ENCODE measurements around the gene C5AR2. TPM values are rescaled to one million over a fixed set of nuclear protein-coding genes. Genes with fewer than 3 reads are reported as not detected.

C5AR2 gene
- total RNA-seq, 2 donors from 2014 or later, result 0.70 to 1.4 TPM

GRCh38 chr19:47312366-47313006, 19.5 kb upstream of the C5AR2 start:
- no peak for DNase-seq
- no peak for ATAC-seq
- H3K4me1 Mint-ChIP-seq, result peaks cover 2% of the 10 kb centered on the region
- no peaks in the 10 kb centered on the region for H3K9me3 ChIP-seq (ENCODE audit: control insufficient read depth, low read length, poor library complexity, severe bottlenecking)
- peaks cover 30% of the 10 kb centered on the region for H3K27me3 Mint-ChIP-seq
- no peak overlapping the region for H3K4me3 Mint-ChIP-seq
- H3K36me3 Mint-ChIP-seq (ENCODE audit: low read depth), result no peaks in the 10 kb centered on the region
- peak overlapping the region; percentile 45 for H3K27ac Mint-ChIP-seq

GRCh38 chr19:47313754-47314295, 18.1 kb upstream of the C5AR2 start:
- Mint-ChIP-seq H3K36me3 (ENCODE audit: low read depth) (no peaks in the 10 kb centered on the region), H3K4me1 (peaks cover 2% of the 10 kb centered on the region), H3K4me3 (no peak overlapping the region), H3K27ac (no peak overlapping the region), H3K27me3 (peaks cover 30% of the 10 kb centered on the region)
- no peak for ATAC-seq
- no peak for DNase-seq
- H3K9me3 ChIP-seq (ENCODE audit: control insufficient read depth, low read length, poor library complexity, severe bottlenecking), result no peaks in the 10 kb centered on the region

GRCh38 chr19:47315125-47315821, 16.7 kb upstream of the C5AR2 start:
- no peaks in the 10 kb centered on the region for H3K9me3 ChIP-seq (ENCODE audit: control insufficient read depth, low read length, poor library complexity, severe bottlenecking)
- H3K27me3 Mint-ChIP-seq, result peaks cover 32% of the 10 kb centered on the region
- peaks cover 2% of the 10 kb centered on the region for H3K4me1 Mint-ChIP-seq
- peak; percentile 54 for ATAC-seq
- H3K36me3 Mint-ChIP-seq (ENCODE audit: low read depth), result no peaks in the 10 kb centered on the region
- DNase-seq, result no peak
- peak overlapping the region; percentile 45 for H3K4me3 Mint-ChIP-seq
- H3K27ac Mint-ChIP-seq, result peak overlapping the region; percentile 5

DNA sequence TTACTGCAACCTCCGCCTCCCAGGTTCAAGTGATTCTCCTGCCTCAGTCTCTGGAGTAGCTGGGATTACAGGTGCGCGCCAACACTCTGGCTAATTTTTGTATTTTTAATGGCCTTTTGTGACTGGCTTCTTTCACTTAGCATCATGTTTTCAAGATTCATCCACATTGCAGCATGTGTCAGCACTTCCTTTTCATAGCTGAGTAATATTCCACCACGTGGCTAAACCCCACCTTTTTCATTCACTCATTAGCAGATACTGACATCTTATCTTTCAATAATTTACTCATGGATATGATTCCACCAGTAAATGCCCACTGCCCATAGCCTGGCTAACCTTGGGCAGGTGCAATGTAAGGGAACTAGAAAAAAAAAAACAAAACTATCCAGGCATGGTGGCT, 15.5 kb upstream of the C5AR2 start:
- H3K4me1 Mint-ChIP-seq, result peaks cover 2% of the 10 kb centered on the region
- H3K27ac Mint-ChIP-seq, result no peak overlapping the region
- DNase-seq (no peak), ATAC-seq (no peak)
- no peak overlapping the region for H3K4me3 Mint-ChIP-seq
- H3K27me3 Mint-ChIP-seq, result peaks cover 31% of the 10 kb centered on the region
- H3K36me3 Mint-ChIP-seq (ENCODE audit: low read depth), result no peaks in the 10 kb centered on the region
- no peaks in the 10 kb centered on the region for H3K9me3 ChIP-seq (ENCODE audit: control insufficient read depth, low read length, poor library complexity, severe bottlenecking)

DNA sequence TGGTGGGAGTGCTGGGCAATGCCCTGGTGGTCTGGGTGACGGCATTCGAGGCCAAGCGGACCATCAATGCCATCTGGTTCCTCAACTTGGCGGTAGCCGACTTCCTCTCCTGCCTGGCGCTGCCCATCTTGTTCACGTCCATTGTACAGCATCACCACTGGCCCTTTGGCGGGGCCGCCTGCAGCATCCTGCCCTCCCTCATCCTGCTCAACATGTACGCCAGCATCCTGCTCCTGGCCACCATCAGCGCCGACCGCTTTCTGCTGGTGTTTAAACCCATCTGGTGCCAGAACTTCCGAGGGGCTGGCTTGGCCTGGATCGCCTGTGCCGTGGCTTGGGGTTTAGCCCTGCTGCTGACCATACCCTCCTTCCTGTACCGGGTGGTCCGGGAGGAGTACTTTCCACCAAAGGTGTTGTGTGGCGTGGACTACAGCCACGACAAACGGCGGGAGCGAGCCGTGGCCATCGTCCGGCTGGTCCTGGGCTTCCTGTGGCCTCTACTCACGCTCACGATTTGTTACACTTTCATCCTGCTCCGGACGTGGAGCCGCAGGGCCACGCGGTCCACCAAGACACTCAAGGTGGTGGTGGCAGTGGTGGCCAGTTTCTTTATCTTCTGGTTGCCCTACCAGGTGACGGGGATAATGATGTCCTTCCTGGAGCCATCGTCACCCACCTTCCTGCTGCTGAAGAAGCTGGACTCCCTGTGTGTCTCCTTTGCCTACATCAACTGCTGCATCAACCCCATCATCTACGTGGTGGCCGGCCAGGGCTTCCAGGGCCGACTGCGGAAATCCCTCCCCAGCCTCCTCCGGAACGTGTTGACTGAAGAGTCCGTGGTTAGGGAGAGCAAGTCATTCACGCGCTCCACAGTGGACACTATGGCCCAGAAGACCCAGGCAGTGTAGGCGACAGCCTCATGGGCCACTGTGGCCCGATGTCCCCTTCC, 11.8 kb upstream of the C5AR2 start:
- no peaks in the 10 kb centered on the region for H3K36me3 Mint-ChIP-seq (ENCODE audit: low read depth)
- DNase-seq (no peak), ATAC-seq (no peak)
- H3K4me3 Mint-ChIP-seq, result no peak overlapping the region
- peaks cover 29% of the 10 kb centered on the region for H3K27me3 Mint-ChIP-seq
- H3K4me1 Mint-ChIP-seq, result peaks cover 4% of the 10 kb centered on the region
- H3K27ac Mint-ChIP-seq, result no peak overlapping the region
- no peaks in the 10 kb centered on the region for H3K9me3 ChIP-seq (ENCODE audit: control insufficient read depth, low read length, poor library complexity, severe bottlenecking)

DNA sequence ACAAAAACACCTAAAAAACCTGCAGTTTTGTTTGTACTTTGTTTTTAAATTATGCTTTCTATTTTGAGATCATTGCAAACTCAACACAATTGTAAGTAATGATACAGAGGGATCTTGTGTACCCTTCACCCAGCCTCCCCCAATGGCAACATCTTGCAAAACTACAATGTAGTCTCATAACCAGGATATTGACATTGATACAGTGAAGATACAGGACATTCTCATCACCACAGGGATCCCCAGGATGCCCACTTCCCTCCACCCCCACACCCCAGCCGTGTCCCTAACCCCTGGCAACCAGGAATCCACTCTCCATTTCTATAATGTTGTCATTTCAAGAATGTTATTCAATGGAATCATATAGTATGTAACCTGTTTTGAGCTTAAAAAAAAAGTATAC, 10.3 kb upstream of the C5AR2 start:
- no peak overlapping the region for H3K27ac Mint-ChIP-seq
- no peak overlapping the region for H3K4me3 Mint-ChIP-seq
- ATAC-seq (no peak), DNase-seq (no peak)
- peaks cover 22% of the 10 kb centered on the region for H3K27me3 Mint-ChIP-seq
- H3K36me3 Mint-ChIP-seq (ENCODE audit: low read depth), result no peaks in the 10 kb centered on the region
- H3K9me3 ChIP-seq (ENCODE audit: control insufficient read depth, low read length, poor library complexity, severe bottlenecking), result no peaks in the 10 kb centered on the region
- peaks cover 2% of the 10 kb centered on the region for H3K4me1 Mint-ChIP-seq

GRCh38 chr19:47322058-47322457, 9.9 kb upstream of the C5AR2 start:
- H3K4me3 Mint-ChIP-seq, result no peak overlapping the region
- H3K9me3 ChIP-seq (ENCODE audit: control insufficient read depth, low read length, poor library complexity, severe bottlenecking), result no peaks in the 10 kb centered on the region
- no peak overlapping the region for H3K27ac Mint-ChIP-seq
- peaks cover 22% of the 10 kb centered on the region for H3K27me3 Mint-ChIP-seq
- H3K4me1 Mint-ChIP-seq, result peaks cover 2% of the 10 kb centered on the region
- ATAC-seq, result no peak
- no peaks in the 10 kb centered on the region for H3K36me3 Mint-ChIP-seq (ENCODE audit: low read depth)
- no peak for DNase-seq

- peaks cover 2% of the 10 kb centered on the region for H3K4me1 Mint-ChIP-seq
- ATAC-seq (no peak), DNase-seq (no peak)
- H3K36me3 Mint-ChIP-seq (ENCODE audit: low read depth), result no peaks in the 10 kb centered on the region
- peaks cover 22% of the 10 kb centered on the region for H3K27me3 Mint-ChIP-seq
- H3K4me3 Mint-ChIP-seq, result no peak overlapping the region
- H3K27ac Mint-ChIP-seq, result no peak overlapping the region
- H3K9me3 ChIP-seq (ENCODE audit: control insufficient read depth, low read length, poor library complexity, severe bottlenecking), result no peaks in the 10 kb centered on the region
These were observed 8.6 kb upstream of the C5AR2 start for GRCh38 chr19:47323409-47323808.

GRCh38 chr19:47323872-47324271, 8.1 kb upstream of the C5AR2 start:
- DNase-seq (no peak), ATAC-seq (no peak)
- no peak overlapping the region for H3K4me3 Mint-ChIP-seq
- H3K36me3 Mint-ChIP-seq (ENCODE audit: low read depth), result no peaks in the 10 kb centered on the region
- no peaks in the 10 kb centered on the region for H3K9me3 ChIP-seq (ENCODE audit: control insufficient read depth, low read length, poor library complexity, severe bottlenecking)
- no peak overlapping the region for H3K27ac Mint-ChIP-seq
- peaks cover 2% of the 10 kb centered on the region for H3K4me1 Mint-ChIP-seq
- H3K27me3 Mint-ChIP-seq, result peaks cover 22% of the 10 kb centered on the region

- Mint-ChIP-seq H3K4me3 (no peak overlapping the region), H3K36me3 (ENCODE audit: low read depth) (no peaks in the 10 kb centered on the region), H3K27ac (no peak overlapping the region), H3K4me1 (peaks cover 2% of the 10 kb centered on the region), H3K27me3 (peaks cover 22% of the 10 kb centered on the region)
- ATAC-seq, result peak; percentile 32
- DNase-seq, result no peak
- H3K9me3 ChIP-seq (ENCODE audit: control insufficient read depth, low read length, poor library complexity, severe bottlenecking), result no peaks in the 10 kb centered on the region
These were observed 7.5 kb upstream of the C5AR2 start for GRCh38 chr19:47324502-47324901.

GRCh38 chr19:47330466-47330869, 1.5 kb upstream of the C5AR2 start:
- Mint-ChIP-seq H3K4me1 (peaks cover 2% of the 10 kb centered on the region), H3K27me3 (peaks cover 13% of the 10 kb centered on the region), H3K4me3 (no peak overlapping the region), H3K36me3 (ENCODE audit: low read depth) (no peaks in the 10 kb centered on the region), H3K27ac (peak overlapping the region; percentile 82)
- ATAC-seq (no peak), DNase-seq (no peak)
- H3K9me3 ChIP-seq (ENCODE audit: control insufficient read depth, low read length, poor library complexity, severe bottlenecking), result no peaks in the 10 kb centered on the region

- H3K9me3 ChIP-seq (ENCODE audit: control insufficient read depth, low read length, poor library complexity, severe bottlenecking), result no peaks in the 10 kb centered on the region
- Mint-ChIP-seq H3K4me3 (no peak overlapping the region), H3K36me3 (ENCODE audit: low read depth) (no peaks in the 10 kb centered on the region), H3K4me1 (peaks cover 7% of the 10 kb centered on the region), H3K27me3 (peaks cover 13% of the 10 kb centered on the region), H3K27ac (no peak overlapping the region)
- ATAC-seq (no peak), DNase-seq (no peak)
These were observed 485 bp upstream of the C5AR2 start for GRCh38 chr19:47331490-47331889.
